ENCODE measurements around the gene REV3L.

REV3L gene

DNA sequence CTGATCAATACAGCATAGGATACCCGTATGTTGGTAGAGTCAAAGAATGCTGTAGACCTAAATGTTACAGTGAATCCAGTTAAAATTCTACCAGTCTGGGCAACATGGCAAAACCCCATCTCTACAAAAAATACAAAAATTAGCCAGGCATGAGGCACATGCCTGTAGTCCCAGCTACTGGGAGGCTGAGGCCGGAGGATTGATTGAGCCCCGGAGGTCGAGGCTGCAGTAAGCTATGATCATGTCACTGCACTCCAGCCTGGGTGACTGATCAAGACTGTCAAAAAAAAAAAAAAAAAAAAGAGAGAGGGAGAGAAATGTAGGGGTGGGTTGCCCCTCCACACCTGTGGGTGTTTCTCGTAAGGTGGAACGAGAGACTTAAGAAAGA, 228.2 kb downstream of the REV3L start:
- H2AFZ ChIP-seq (ENCODE audit: low read length) = no peak overlapping the region
- no peaks in the 10 kb centered on the region; the same call in 1 of the 2 replicates for H3F3A ChIP-seq (ENCODE audit: insufficient read depth, low read length)
- H3K4me1 ChIP-seq (ENCODE audit: low read length) = no peaks in the 10 kb centered on the region
- DNase-seq = no peak
- H3K9ac ChIP-seq (ENCODE audit: low read length) = no peak overlapping the region
- H3K27ac ChIP-seq (ENCODE audit: low read length) = no peak overlapping the region
- no peaks in the 10 kb centered on the region for H3K36me3 ChIP-seq (replicated peaks; ENCODE audit: insufficient read depth, low read length)
- H4K20me1 ChIP-seq (ENCODE audit: insufficient read depth, low read length) = no peaks in the 10 kb centered on the region
- no peaks in the 10 kb centered on the region for H3K9me3 ChIP-seq (replicated peaks; ENCODE audit: insufficient read depth, low read length)
- H3K9me2 ChIP-seq (replicated peaks; ENCODE audit: insufficient read depth, low read length) = no peaks in the 10 kb centered on the region
- H3K4me2 ChIP-seq (ENCODE audit: low read depth, low read length) = no peak overlapping the region
- H3K79me2 ChIP-seq (ENCODE audit: low read length) = no peaks in the 10 kb centered on the region
- H3K4me3 ChIP-seq (ENCODE audit: low read length) = no peak overlapping the region
- no peaks in the 10 kb centered on the region for H3K27me3 ChIP-seq (replicated peaks; ENCODE audit: insufficient read depth, low read length)
- TF ChIP-seq, protein P1, sequence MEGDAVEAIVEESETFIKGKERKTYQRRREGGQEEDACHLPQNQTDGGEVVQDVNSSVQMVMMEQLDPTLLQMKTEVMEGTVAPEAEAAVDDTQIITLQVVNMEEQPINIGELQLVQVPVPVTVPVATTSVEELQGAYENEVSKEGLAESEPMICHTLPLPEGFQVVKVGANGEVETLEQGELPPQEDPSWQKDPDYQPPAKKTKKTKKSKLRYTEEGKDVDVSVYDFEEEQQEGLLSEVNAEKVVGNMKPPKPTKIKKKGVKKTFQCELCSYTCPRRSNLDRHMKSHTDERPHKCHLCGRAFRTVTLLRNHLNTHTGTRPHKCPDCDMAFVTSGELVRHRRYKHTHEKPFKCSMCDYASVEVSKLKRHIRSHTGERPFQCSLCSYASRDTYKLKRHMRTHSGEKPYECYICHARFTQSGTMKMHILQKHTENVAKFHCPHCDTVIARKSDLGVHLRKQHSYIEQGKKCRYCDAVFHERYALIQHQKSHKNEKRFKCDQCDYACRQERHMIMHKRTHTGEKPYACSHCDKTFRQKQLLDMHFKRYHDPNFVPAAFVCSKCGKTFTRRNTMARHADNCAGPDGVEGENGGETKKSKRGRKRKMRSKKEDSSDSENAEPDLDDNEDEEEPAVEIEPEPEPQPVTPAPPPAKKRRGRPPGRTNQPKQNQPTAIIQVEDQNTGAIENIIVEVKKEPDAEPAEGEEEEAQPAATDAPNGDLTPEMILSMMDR (IDR thresholded peaks at IDR 0.05; ENCODE audit: low read length) = no peak
- TF ChIP-seq EZH2phosphoT487 (IDR thresholded peaks at IDR 0.05; ENCODE audit: low read length) = no peak
- no peak for TF ChIP-seq EZH2 (optimal IDR thresholded peaks at IDR 0.05; ENCODE audit: low read depth, low read length)

DNA sequence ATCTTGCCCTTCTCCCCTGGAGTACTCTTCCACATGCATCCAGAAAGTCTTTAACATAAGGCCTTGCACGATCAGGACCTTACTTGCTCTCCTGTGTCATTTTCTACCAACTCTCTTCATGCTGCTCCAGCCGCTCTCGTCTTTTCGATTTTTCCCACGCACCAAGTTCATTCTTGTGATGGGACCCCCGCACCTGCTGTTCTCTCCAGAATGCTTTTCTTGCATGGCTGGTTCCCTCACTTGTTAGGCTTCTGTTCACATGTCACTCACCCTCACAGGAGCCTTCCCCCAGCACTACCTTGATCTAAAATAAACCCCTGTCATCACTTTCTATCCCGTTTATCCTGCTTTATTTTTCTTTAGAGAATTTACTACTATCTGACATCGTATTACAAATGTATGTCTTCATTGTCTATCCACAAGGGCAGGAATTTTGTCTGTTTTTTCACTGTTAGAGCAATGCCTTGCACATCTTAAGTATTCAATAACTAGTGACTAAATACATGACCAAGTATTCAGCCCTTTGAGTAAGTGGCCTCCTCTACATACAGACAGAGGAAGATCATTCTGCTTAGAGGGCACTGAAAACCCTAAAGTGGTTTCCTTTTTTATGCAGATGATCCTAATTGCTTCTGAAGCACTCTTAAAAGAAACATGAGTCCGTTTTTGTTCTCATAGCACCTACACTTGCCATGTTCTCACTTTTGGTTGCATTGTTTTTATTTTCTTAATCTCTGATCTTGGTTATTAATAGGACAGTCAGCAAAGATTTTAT, 228.8 kb downstream of the REV3L start:
- Histone ChIP-seq H3K4me3 (ENCODE audit: low read length) (no peak overlapping the region), H3K79me2 (ENCODE audit: low read length) (no peaks in the 10 kb centered on the region), H2AFZ (ENCODE audit: low read length) (no peak overlapping the region), H3K27me3 (replicated peaks; ENCODE audit: insufficient read depth, low read length) (no peaks in the 10 kb centered on the region), H3K4me1 (ENCODE audit: low read length) (no peaks in the 10 kb centered on the region), H4K20me1 (ENCODE audit: insufficient read depth, low read length) (no peaks in the 10 kb centered on the region), H3K36me3 (replicated peaks; ENCODE audit: insufficient read depth, low read length) (no peaks in the 10 kb centered on the region), H3K9me3 (replicated peaks; ENCODE audit: insufficient read depth, low read length) (no peaks in the 10 kb centered on the region), H3K27ac (ENCODE audit: low read length) (no peak overlapping the region), H3K9ac (ENCODE audit: low read length) (no peak overlapping the region), H3F3A (ENCODE audit: insufficient read depth, low read length) (no peaks in the 10 kb centered on the region; the same call in 1 of the 2 replicates), H3K4me2 (ENCODE audit: low read depth, low read length) (no peak overlapping the region), H3K9me2 (replicated peaks; ENCODE audit: insufficient read depth, low read length) (no peaks in the 10 kb centered on the region)
- no peak for DNase-seq
- TF ChIP-seq, protein P1 (IDR thresholded peaks at IDR 0.05; ENCODE audit: low read length) = no peak
- TF ChIP-seq EZH2 (optimal IDR thresholded peaks at IDR 0.05; ENCODE audit: low read depth, low read length) (no peak), EZH2phosphoT487 (IDR thresholded peaks at IDR 0.05; ENCODE audit: low read length) (no peak)

GRCh38 chr6:111252726-111253125, 230.3 kb downstream of the REV3L start:
- Histone ChIP-seq H3K79me2 (ENCODE audit: low read length) (no peaks in the 10 kb centered on the region), H3F3A (ENCODE audit: insufficient read depth, low read length) (no peaks in the 10 kb centered on the region; the same call in 1 of the 2 replicates), H3K9me3 (replicated peaks; ENCODE audit: insufficient read depth, low read length) (no peaks in the 10 kb centered on the region), H3K4me1 (ENCODE audit: low read length) (no peaks in the 10 kb centered on the region), H4K20me1 (ENCODE audit: insufficient read depth, low read length) (no peaks in the 10 kb centered on the region), H3K27me3 (replicated peaks; ENCODE audit: insufficient read depth, low read length) (no peaks in the 10 kb centered on the region), H3K36me3 (replicated peaks; ENCODE audit: insufficient read depth, low read length) (no peaks in the 10 kb centered on the region), H2AFZ (ENCODE audit: low read length) (no peak overlapping the region), H3K27ac (ENCODE audit: low read length) (no peak overlapping the region), H3K9me2 (replicated peaks; ENCODE audit: insufficient read depth, low read length) (no peaks in the 10 kb centered on the region), H3K4me3 (ENCODE audit: low read length) (no peak overlapping the region), H3K4me2 (ENCODE audit: low read depth, low read length) (no peak overlapping the region), H3K9ac (ENCODE audit: low read length) (no peak overlapping the region)
- DNase-seq = no peak
- TF ChIP-seq EZH2 (optimal IDR thresholded peaks at IDR 0.05; ENCODE audit: low read depth, low read length) = no peak
- no peak for TF ChIP-seq EZH2phosphoT487 (IDR thresholded peaks at IDR 0.05; ENCODE audit: low read length)
- TF ChIP-seq, protein P1 (IDR thresholded peaks at IDR 0.05; ENCODE audit: low read length) = no peak

All from MM.1S (cell line).